Neural progenitor cell (in vitro differentiated cells): Measurements from ENCODE around the gene KRTAP12-4. TPM values are rescaled to one million over a fixed set of nuclear protein-coding genes. Genes with fewer than 3 reads are reported as not detected.
A peak's percentile ranks its signal among the peaks of the same experiment; 100 is the strongest.

Experiments
- DNase-seq: peaks from one replicate; pipeline ENCODE4 v3.0.0-alpha.2; 2016; ENCODE audit warnings: low spot score
- H2AFZ ChIP-seq: fragments of 200-600 bp; sonication (generic); replicated peaks from 2 replicates; pipeline ENCODE4 v1.6.1; 2016; ENCODE audit warnings: antibody characterized with exemption
- H3F3A ChIP-seq: fragments of 200-600 bp; sonication (generic); 2 replicates; pipeline ENCODE4 v1.6.1; 2016; ENCODE audit warnings: antibody characterized with exemption, low read depth
- H3K27ac ChIP-seq: fragments of 200-600 bp; sonication (generic); 2 replicates; pipeline ENCODE4 v1.5.1; 2016; ENCODE audit warnings: mild to moderate bottlenecking
- H3K27me3 ChIP-seq: fragments of 200-600 bp; sonication (generic); 2 replicates; pipeline ENCODE4 v1.6.1; 2016; ENCODE audit warnings: mild to moderate bottlenecking, moderate library complexity
- H3K36me3 ChIP-seq: fragments of 200-600 bp; sonication (generic); 2 replicates; pipeline ENCODE4 v1.5.1; 2016
- H3K4me1 ChIP-seq: fragments of 200-600 bp; sonication (generic); 2 replicates; pipeline ENCODE4 v1.6.1; 2016; ENCODE audit warnings: mixed run types
- H3K4me2 ChIP-seq: fragments of 200-600 bp; sonication (generic); 2 replicates; pipeline ENCODE4 v1.6.1; 2016
- H3K4me3 ChIP-seq: fragments of 200-600 bp; sonication (generic); 2 replicates; pipeline ENCODE4 v1.5.1; 2016
- H3K79me2 ChIP-seq: fragments of 200-600 bp; sonication (generic); 2 replicates; pipeline ENCODE4 v1.6.1; 2016; ENCODE audit warnings: low read depth
- H3K9ac ChIP-seq: fragments of 200-600 bp; sonication (generic); 2 replicates; pipeline ENCODE4 v1.6.1; 2016
- H3K9me3 ChIP-seq: fragments of 200-600 bp; sonication (generic); 2 replicates; pipeline ENCODE4 v1.5.1; 2016; ENCODE audit warnings: low read depth
- H4K20me1 ChIP-seq: fragments of 200-600 bp; sonication (generic); 2 replicates; pipeline ENCODE4 v1.6.1; 2016; ENCODE audit warnings: low read depth
- H3K27ac Mint-ChIP-seq: 3 replicates; pipeline ENCODE4 v1.8.0; 2021; ENCODE audit warnings: mixed read lengths
- H3K27me3 Mint-ChIP-seq: 2 replicates; pipeline ENCODE4 v1.8.0; 2022; ENCODE audit warnings: low read depth, mild to moderate bottlenecking, inconsistent platforms, moderate library complexity, mixed read lengths; ENCODE audit not compliant: insufficient read depth
- H3K36me3 Mint-ChIP-seq: 3 replicates; pipeline ENCODE4 v1.8.0; 2021; ENCODE audit warnings: mixed read lengths
- H3K4me1 Mint-ChIP-seq: 3 replicates; pipeline ENCODE4 v1.8.0; 2021; ENCODE audit warnings: mixed read lengths
- H3K4me3 Mint-ChIP-seq: 3 replicates; pipeline ENCODE4 v1.8.0; 2021; ENCODE audit warnings: mild to moderate bottlenecking, moderate library complexity, mixed read lengths
- H3K9me3 Mint-ChIP-seq: 3 replicates; pipeline ENCODE4 v1.8.0; 2020; ENCODE audit warnings: mixed read lengths
- EZH2 ChIP-seq: fragments of 200-600 bp; sonication (generic); IDR thresholded peaks from 2 replicates; pipeline ENCODE4 v1.6.1; 2017; ENCODE audit warnings: antibody characterized with exemption, mild to moderate bottlenecking, moderate library complexity
- EZH2phosphoT487 ChIP-seq: fragments of 200-600 bp; sonication (generic); IDR thresholded peaks from 2 replicates; pipeline ENCODE4 v1.6.1; 2017; ENCODE audit warnings: antibody characterized with exemption
- total RNA-seq: library from RNA; depleted of rRNA; stranded (reverse); fragments of >200 nt; gene quantifications from 2 replicates; pipeline ENCODE4 v1.2.3, GENCODE V29; 2015; ENCODE audit warnings: low replicate concordance
- TF ChIP-seq, protein P1 (sequence below): fragments of 200-600 bp; sonication (generic); IDR thresholded peaks from 2 replicates; pipeline ENCODE4 v1.5.1; 2017; ENCODE audit warnings: antibody characterized with exemption, mild to moderate bottlenecking

The KRTAP12-4 gene
- total RNA-seq, 1 donor from 2014 or later: not detected

DNA sequence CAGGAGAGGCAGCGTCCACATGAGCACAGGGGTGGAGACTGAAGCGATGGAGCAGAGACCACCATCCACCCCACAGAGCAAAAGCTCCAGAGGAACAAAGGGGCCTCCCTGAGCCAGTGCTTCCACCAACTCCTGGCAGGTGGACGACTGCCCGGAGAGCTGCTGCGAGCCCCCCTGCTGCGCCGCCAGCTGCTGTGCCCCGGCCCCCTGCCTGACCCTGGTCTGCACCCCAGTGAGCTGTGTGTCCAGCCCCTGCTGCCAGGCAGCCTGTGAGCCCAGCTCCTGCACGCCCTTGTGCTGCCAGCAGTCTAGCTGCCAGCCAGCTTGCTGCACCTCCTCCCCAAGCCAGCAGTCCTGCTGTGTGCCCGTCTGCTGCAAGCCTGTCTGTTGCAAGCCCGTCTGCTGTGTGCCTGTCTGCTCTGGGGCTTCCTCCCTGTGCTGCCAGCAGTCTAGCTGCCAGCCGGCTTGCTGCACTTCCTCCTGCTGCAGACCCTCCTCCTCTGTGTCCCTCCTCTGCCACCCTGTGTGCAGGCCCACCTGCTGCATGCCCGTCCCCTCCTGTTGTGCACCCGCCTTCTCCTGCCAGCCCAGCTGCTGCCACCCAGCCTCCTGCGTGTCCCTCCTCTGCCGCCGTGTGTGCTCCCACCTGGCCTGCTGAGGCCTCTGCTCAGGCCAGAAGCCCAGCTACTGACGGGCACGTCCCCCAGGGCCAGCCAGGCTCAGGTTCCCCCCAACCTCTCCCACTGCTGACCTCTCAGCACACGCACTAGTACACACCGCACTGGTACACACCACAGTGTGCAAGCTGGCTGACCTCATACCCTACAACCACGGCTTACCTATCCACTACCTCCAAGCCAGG lies 47.9 kb upstream of the KRTAP12-4 start:
- Histone ChIP-seq H3K4me1 (peaks cover 39% of the 10 kb centered on the region), H3K36me3 (no peaks in the 10 kb centered on the region), H3F3A (no peaks in the 10 kb centered on the region), H3K27ac (no peak overlapping the region), H3K27me3 (peaks cover 53% of the 10 kb centered on the region), H3K4me2 (no peak overlapping the region), H3K9me3 (no peaks in the 10 kb centered on the region), H3K4me3 (no peak overlapping the region), H3K9ac (no peak overlapping the region), H3K79me2 (no peaks in the 10 kb centered on the region), H2AFZ (no peak overlapping the region), H4K20me1 (no peaks in the 10 kb centered on the region)
- Mint-ChIP-seq H3K4me1 (peaks cover 56% of the 10 kb centered on the region), H3K9me3 (peaks cover 2% of the 10 kb centered on the region), H3K36me3 (no peaks in the 10 kb centered on the region), H3K4me3 (no peak overlapping the region), H3K27ac (peak overlapping the region; percentile 38), H3K27me3 (peaks cover 61% of the 10 kb centered on the region)
- no peak for TF ChIP-seq EZH2phosphoT487
- TF ChIP-seq, protein P1, sequence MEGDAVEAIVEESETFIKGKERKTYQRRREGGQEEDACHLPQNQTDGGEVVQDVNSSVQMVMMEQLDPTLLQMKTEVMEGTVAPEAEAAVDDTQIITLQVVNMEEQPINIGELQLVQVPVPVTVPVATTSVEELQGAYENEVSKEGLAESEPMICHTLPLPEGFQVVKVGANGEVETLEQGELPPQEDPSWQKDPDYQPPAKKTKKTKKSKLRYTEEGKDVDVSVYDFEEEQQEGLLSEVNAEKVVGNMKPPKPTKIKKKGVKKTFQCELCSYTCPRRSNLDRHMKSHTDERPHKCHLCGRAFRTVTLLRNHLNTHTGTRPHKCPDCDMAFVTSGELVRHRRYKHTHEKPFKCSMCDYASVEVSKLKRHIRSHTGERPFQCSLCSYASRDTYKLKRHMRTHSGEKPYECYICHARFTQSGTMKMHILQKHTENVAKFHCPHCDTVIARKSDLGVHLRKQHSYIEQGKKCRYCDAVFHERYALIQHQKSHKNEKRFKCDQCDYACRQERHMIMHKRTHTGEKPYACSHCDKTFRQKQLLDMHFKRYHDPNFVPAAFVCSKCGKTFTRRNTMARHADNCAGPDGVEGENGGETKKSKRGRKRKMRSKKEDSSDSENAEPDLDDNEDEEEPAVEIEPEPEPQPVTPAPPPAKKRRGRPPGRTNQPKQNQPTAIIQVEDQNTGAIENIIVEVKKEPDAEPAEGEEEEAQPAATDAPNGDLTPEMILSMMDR: no peak
- TF ChIP-seq EZH2: no peak
- no peak for DNase-seq

DNA sequence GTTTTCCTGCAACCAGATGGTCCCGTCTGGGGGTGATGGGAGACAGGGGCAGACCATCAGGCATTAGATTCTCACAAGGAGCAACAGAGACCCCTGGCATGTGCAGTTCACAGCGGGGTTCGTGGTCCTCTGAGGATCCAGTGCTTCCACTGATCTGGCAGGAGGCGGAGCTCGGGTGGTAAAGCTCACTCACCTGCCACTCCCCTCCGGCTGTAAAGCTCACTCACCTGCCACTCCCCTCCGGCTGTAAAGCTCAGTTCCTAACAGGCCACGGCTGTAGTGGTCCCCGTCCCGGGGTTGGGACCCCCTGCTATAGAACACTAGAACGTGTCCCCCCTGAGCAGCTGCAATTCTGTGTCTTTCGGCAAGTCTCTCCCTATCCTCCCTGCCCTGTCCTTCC lies 47.1 kb upstream of the KRTAP12-4 start:
- Histone ChIP-seq H3K9ac (no peak overlapping the region), H3K4me1 (peaks cover 34% of the 10 kb centered on the region), H3K9me3 (no peaks in the 10 kb centered on the region), H3F3A (no peaks in the 10 kb centered on the region), H4K20me1 (no peaks in the 10 kb centered on the region), H3K36me3 (no peaks in the 10 kb centered on the region), H3K4me3 (no peak overlapping the region), H3K27ac (no peak overlapping the region), H3K79me2 (no peaks in the 10 kb centered on the region), H3K27me3 (peaks cover 45% of the 10 kb centered on the region), H3K4me2 (no peak overlapping the region), H2AFZ (no peak overlapping the region)
- H3K27me3 Mint-ChIP-seq: peaks cover 60% of the 10 kb centered on the region
- H3K4me3 Mint-ChIP-seq: peak overlapping the region; percentile 9
- no peak for TF ChIP-seq EZH2phosphoT487
- TF ChIP-seq EZH2: no peak
- TF ChIP-seq, protein P1: no peak
- peaks cover 2% of the 10 kb centered on the region for H3K9me3 Mint-ChIP-seq
- peak overlapping the region; percentile 38 for H3K27ac Mint-ChIP-seq
- H3K4me1 Mint-ChIP-seq: peaks cover 59% of the 10 kb centered on the region
- H3K36me3 Mint-ChIP-seq: no peaks in the 10 kb centered on the region
- no peak for DNase-seq

DNA sequence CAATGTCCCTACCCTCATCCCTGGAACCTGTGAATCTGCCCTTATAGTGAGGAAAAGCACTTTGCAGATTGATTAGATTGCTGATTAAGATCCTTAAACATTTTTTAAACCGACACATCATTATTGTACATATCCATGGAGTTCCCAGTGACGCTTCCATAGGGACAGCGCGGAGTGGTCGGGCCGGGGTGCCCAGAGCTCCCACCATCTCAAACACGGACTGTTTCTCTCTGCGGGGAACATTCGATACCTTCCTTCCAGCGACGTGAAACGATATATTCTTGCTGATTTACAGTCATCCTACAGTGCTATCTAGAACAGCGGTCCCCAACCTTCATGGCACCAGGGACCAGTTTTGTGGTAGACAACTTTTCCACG lies 46.6 kb upstream of the KRTAP12-4 start:
- TF ChIP-seq EZH2 (no peak), EZH2phosphoT487 (no peak)
- TF ChIP-seq, protein P1: no peak
- Mint-ChIP-seq H3K9me3 (peaks cover 4% of the 10 kb centered on the region), H3K27ac (no peak overlapping the region), H3K4me3 (no peak overlapping the region), H3K36me3 (no peaks in the 10 kb centered on the region), H3K4me1 (peaks cover 60% of the 10 kb centered on the region), H3K27me3 (peaks cover 55% of the 10 kb centered on the region)
- H3K4me3 ChIP-seq: no peak overlapping the region
- no peak overlapping the region for H3K4me2 ChIP-seq
- no peak overlapping the region for H3K9ac ChIP-seq
- H3F3A ChIP-seq: no peaks in the 10 kb centered on the region
- no peak for DNase-seq
- H3K79me2 ChIP-seq: no peaks in the 10 kb centered on the region
- H2AFZ ChIP-seq: no peak overlapping the region
- no peaks in the 10 kb centered on the region for H3K9me3 ChIP-seq
- peaks cover 39% of the 10 kb centered on the region for H3K27me3 ChIP-seq
- no peak overlapping the region for H3K27ac ChIP-seq
- H3K36me3 ChIP-seq: no peaks in the 10 kb centered on the region
- H3K4me1 ChIP-seq: peaks cover 31% of the 10 kb centered on the region
- no peaks in the 10 kb centered on the region for H4K20me1 ChIP-seq
